Measurements from ENCODE around the gene NDST1. TPM values are rescaled to one million over a fixed set of nuclear protein-coding genes. Genes with fewer than 3 reads are reported as not detected.

The NDST1 gene
- total RNA-seq, 1 experiment from 2014 or later = 42.6 TPM

DNA sequence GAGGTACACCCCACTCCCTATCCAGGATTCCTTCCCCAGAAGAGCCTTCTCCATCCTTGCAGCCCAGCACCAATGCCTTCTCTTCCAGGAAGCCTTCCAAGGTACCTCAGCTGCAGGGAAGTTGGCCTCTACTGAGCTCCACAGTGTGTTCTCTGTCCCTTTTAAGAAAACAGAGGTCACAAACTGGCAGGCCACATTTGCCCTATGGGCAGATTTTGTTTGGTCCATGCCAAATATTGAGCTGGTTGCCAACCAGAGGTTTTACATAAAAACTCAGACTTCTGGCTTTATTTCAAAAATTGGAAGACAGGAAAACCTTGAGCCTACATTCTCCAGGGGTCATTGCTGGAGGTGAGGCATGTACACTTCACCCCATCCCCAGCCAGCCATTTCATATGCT, 9.0 kb upstream of the NDST1 start:
- H3K4me1 ChIP-seq (ENCODE audit: insufficient read depth, low read length) = peaks cover 27% of the 10 kb centered on the region

DNA sequence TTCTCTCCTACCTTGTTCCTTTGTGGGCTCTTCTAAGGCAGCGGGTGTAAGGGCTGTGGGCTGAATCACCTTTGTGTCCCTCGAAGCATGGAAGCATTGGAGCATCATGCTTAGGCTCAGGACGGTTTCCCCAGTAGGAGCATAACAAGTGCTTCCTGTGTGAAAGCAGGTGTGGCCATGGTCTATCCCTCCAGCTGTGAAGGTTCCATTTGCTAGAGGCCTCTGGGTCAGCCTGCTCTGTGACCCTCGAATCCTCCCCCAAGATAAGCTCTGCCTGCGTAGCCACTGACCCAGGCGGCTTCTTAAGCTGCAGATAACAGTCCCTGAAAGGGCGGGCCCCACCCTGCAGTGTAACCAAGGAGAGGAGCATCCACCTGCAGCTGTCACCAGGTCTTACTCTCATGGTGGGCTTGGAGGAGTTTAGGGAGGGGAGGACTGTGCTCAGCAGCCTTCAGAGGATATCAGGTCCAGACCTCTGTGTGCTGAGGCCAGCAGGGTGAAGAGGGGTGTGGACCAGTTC, 8.4 kb upstream of the NDST1 start:
- DNase-seq (no peak), ATAC-seq (no peak)
- TF ChIP-seq, protein P1, sequence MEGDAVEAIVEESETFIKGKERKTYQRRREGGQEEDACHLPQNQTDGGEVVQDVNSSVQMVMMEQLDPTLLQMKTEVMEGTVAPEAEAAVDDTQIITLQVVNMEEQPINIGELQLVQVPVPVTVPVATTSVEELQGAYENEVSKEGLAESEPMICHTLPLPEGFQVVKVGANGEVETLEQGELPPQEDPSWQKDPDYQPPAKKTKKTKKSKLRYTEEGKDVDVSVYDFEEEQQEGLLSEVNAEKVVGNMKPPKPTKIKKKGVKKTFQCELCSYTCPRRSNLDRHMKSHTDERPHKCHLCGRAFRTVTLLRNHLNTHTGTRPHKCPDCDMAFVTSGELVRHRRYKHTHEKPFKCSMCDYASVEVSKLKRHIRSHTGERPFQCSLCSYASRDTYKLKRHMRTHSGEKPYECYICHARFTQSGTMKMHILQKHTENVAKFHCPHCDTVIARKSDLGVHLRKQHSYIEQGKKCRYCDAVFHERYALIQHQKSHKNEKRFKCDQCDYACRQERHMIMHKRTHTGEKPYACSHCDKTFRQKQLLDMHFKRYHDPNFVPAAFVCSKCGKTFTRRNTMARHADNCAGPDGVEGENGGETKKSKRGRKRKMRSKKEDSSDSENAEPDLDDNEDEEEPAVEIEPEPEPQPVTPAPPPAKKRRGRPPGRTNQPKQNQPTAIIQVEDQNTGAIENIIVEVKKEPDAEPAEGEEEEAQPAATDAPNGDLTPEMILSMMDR (conservative IDR thresholded peaks at IDR 0.05; ENCODE audit: low read depth, low read length) = no peak
- TF ChIP-seq EZH2phosphoT487 (IDR thresholded peaks at IDR 0.05; ENCODE audit: borderline replicate concordance, low read length) = no peak
- no peak for TF ChIP-seq EZH2 (IDR thresholded peaks at IDR 0.05; ENCODE audit: low read length, unreplicated experiment)
- intact Hi-C loops (cut with micrococcal nuclease) = no loop called here
- H3K4me2 ChIP-seq (ENCODE audit: low read length) = no peak overlapping the region
- no peaks in the 10 kb centered on the region for H3F3A ChIP-seq (ENCODE audit: low read length, unreplicated experiment)
- ChIA-PET CTCF (no interaction called here), POLR2A (ENCODE audit: unreplicated experiment) (no interaction called here)
- no peak overlapping the region for H2AFZ ChIP-seq (ENCODE audit: low read length)
- H3K79me2 ChIP-seq (ENCODE audit: low read length) = peaks cover 82% of the 10 kb centered on the region
- no peaks in the 10 kb centered on the region for H3K27me3 ChIP-seq (ENCODE audit: low read length)
- no peak overlapping the region for H3K9ac ChIP-seq (ENCODE audit: low read length)
- no TSS peak for BruUV-seq (replicated peaks)
- no peak overlapping the region for H3K27ac ChIP-seq (ENCODE audit: low read length)
- H3K4me1 ChIP-seq (ENCODE audit: insufficient read depth, low read length) = peaks cover 27% of the 10 kb centered on the region
- H3K4me3 ChIP-seq (ENCODE audit: low read length) = no peak overlapping the region
- H3K36me3 ChIP-seq (ENCODE audit: low read depth, low read length) = peaks cover 9% of the 10 kb centered on the region; the same call in 1 of the 2 replicates
- H3K9me2 ChIP-seq (replicated peaks; ENCODE audit: low read length) = no peaks in the 10 kb centered on the region
- H3K9me3 ChIP-seq (ENCODE audit: low read length) = no peaks in the 10 kb centered on the region
- H4K20me1 ChIP-seq (ENCODE audit: low read length) = peaks cover 43% of the 10 kb centered on the region

More for the DNA sequence above, 9.0 kb upstream of the NDST1 start:
- DNase-seq (no peak), ATAC-seq (no peak)
- TF ChIP-seq EZH2phosphoT487 (IDR thresholded peaks at IDR 0.05; ENCODE audit: borderline replicate concordance, low read length) (no peak), EZH2 (IDR thresholded peaks at IDR 0.05; ENCODE audit: low read length, unreplicated experiment) (no peak)
- TF ChIP-seq, protein P1 (conservative IDR thresholded peaks at IDR 0.05; ENCODE audit: low read depth, low read length) = no peak
- intact Hi-C loops (cut with micrococcal nuclease) = no loop called here
- H3K9me2 ChIP-seq (replicated peaks; ENCODE audit: low read length) = no peaks in the 10 kb centered on the region
- no peak overlapping the region for H3K4me2 ChIP-seq (ENCODE audit: low read length)
- no peak overlapping the region for H3K27ac ChIP-seq (ENCODE audit: low read length)
- peaks cover 9% of the 10 kb centered on the region; the same call in 1 of the 2 replicates for H3K36me3 ChIP-seq (ENCODE audit: low read depth, low read length)
- H3K4me3 ChIP-seq (ENCODE audit: low read length) = no peak overlapping the region
- H4K20me1 ChIP-seq (ENCODE audit: low read length) = peaks cover 43% of the 10 kb centered on the region
- no peak overlapping the region for H3K9ac ChIP-seq (ENCODE audit: low read length)
- H3K9me3 ChIP-seq (ENCODE audit: low read length) = no peaks in the 10 kb centered on the region
- no peaks in the 10 kb centered on the region for H3F3A ChIP-seq (ENCODE audit: low read length, unreplicated experiment)
- ChIA-PET CTCF (no interaction called here), POLR2A (ENCODE audit: unreplicated experiment) (no interaction called here)
- BruUV-seq (replicated peaks) = no TSS peak
- H3K27me3 ChIP-seq (ENCODE audit: low read length) = no peaks in the 10 kb centered on the region
- H2AFZ ChIP-seq (ENCODE audit: low read length) = no peak overlapping the region
- H3K79me2 ChIP-seq (ENCODE audit: low read length) = peaks cover 82% of the 10 kb centered on the region

DNA sequence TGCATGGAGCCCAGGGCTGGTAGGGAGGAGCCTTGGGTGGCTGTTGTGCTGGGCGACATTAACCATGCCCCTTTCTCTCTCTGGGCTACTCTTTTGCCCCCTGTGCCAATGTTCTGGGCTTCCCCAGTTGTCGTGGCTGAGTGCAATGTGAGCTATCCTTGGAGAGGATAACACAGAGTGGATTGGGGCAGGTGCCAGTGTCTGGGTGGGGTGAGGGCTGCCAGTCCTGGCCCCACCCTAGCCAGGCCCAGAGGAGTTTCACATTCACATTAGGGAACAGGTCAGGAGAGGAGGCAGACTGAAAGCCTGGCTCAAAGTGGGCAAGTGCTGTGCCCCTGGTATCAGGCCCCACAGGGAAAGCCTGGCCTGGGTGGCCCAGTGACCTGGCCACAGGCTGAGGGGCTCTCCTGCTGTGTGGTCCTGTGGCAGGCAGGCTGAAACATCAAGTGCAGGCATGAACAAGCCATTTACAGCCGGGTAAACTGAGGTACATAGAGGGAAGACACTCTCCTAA, 7.5 kb upstream of the NDST1 start:
- Histone ChIP-seq H3K4me1 (ENCODE audit: insufficient read depth, low read length) (peaks cover 27% of the 10 kb centered on the region), H3K9me2 (replicated peaks; ENCODE audit: low read length) (no peaks in the 10 kb centered on the region), H3K4me2 (ENCODE audit: low read length) (no peak overlapping the region), H3K27me3 (ENCODE audit: low read length) (no peaks in the 10 kb centered on the region), H3F3A (ENCODE audit: low read length, unreplicated experiment) (no peaks in the 10 kb centered on the region), H3K4me3 (ENCODE audit: low read length) (no peak overlapping the region), H3K27ac (ENCODE audit: low read length) (no peak overlapping the region), H3K36me3 (ENCODE audit: low read depth, low read length) (peaks cover 9% of the 10 kb centered on the region; the same call in 1 of the 2 replicates), H3K79me2 (ENCODE audit: low read length) (peaks cover 91% of the 10 kb centered on the region), H4K20me1 (ENCODE audit: low read length) (peaks cover 43% of the 10 kb centered on the region), H2AFZ (ENCODE audit: low read length) (no peak overlapping the region), H3K9ac (ENCODE audit: low read length) (no peak overlapping the region), H3K9me3 (ENCODE audit: low read length) (no peaks in the 10 kb centered on the region)
- ChIA-PET CTCF (no interaction called here), POLR2A (ENCODE audit: unreplicated experiment) (no interaction called here)
- ATAC-seq = no peak
- intact Hi-C loops (cut with micrococcal nuclease) = no loop called here
- TF ChIP-seq, protein P1 (conservative IDR thresholded peaks at IDR 0.05; ENCODE audit: low read depth, low read length) = no peak
- TF ChIP-seq EZH2 (IDR thresholded peaks at IDR 0.05; ENCODE audit: low read length, unreplicated experiment) = no peak
- no peak for TF ChIP-seq EZH2phosphoT487 (IDR thresholded peaks at IDR 0.05; ENCODE audit: borderline replicate concordance, low read length)
- DNase-seq = no peak
- no TSS peak for BruUV-seq (replicated peaks)
